Endothelial cell of umbilical vein (primary cell): ENCODE data around the gene HPS3. TPM values are rescaled to one million over a fixed set of nuclear protein-coding genes. Genes with fewer than 3 reads are reported as not detected.

Experiments used
- BruUV-seq: library from RNA; stranded (reverse); fragments of 400-500 nt; replicated peaks from 2 replicates; lab custom pipeline; 2021; lab: Mats Ljungman, UMichigan
- CTCF ChIA-PET: fragments of 300-600, 350-600 bp; sonication (Branson Sonifier 250); formaldehyde crosslinking; loops from one replicate; lab custom pipeline; 2021; ENCODE audit warnings: antibody characterized with exemption, inconsistent platforms; lab: Charles Lee
- POLR2A ChIA-PET: fragments of 300-600, 350-600 bp; sonication (Branson Sonifier 250); formaldehyde crosslinking; loops from one replicate; lab custom pipeline; 2021; ENCODE audit warnings: antibody characterized with exemption, inconsistent platforms; lab: Charles Lee
- DNase-seq: peaks from one replicate; pipeline ENCODE4 v3.0.0-alpha.2; 2011; ENCODE audit warnings: low read depth, low spot score
- FAIRE-seq: peaks from 2 replicates; lab custom pipeline; 2011; peaks lifted over from hg19 to GRCh38; lab: Jason Lieb, UNC
- H2AFZ ChIP-seq: 2 replicates; pipeline ENCODE4 v1.6.0; 2012; ENCODE audit warnings: low read depth, low read length, control low read depth, inconsistent platforms
- H3K27ac ChIP-seq: 2 replicates; pipeline ENCODE4 v1.5.1; 2011; ENCODE audit warnings: low read depth, mild to moderate bottlenecking, control low read depth, low read length, moderate library complexity; ENCODE audit not compliant: insufficient read depth
- H3K27me3 ChIP-seq, 2 experiments: 2 replicates each; pipeline versions ENCODE4 v1.6.0 to v1.6.1; 2011; ENCODE audit warnings: low read length in 2 of 2, mixed read lengths in 1 of 2; ENCODE audit not compliant: control insufficient read depth in 2 of 2, insufficient read depth in 2 of 2
- H3K36me3 ChIP-seq, 2 experiments: 2 replicates in 1 of 2; 3 replicates in 1 of 2; pipeline ENCODE4 v1.5.1; 2011; ENCODE audit warnings: low read length in 2 of 2, mild to moderate bottlenecking in 1 of 2, moderate library complexity in 1 of 2; ENCODE audit not compliant: control insufficient read depth in 2 of 2, insufficient read depth in 2 of 2; ENCODE audit errors: extremely low read depth in 1 of 2
- H3K4me1 ChIP-seq: 3 replicates; pipeline ENCODE4 v1.5.1; 2011; ENCODE audit warnings: mild to moderate bottlenecking, low read length; ENCODE audit not compliant: control insufficient read depth, insufficient read depth; ENCODE audit errors: extremely low read depth
- H3K4me2 ChIP-seq: 2 replicates; pipeline ENCODE4 v1.6.1; 2011; ENCODE audit warnings: low read length, control low read depth, mixed read lengths; ENCODE audit not compliant: insufficient read depth
- H3K4me3 ChIP-seq, 3 experiments: fragments of 200-600 bp in 1 of 3; sonication (generic), shearing (Covaris generic) in 1 of 3; replicated peaks in 1 of 3; 2 replicates each; pipeline ENCODE4 v1.5.1; 2011 to 2016; ENCODE audit warnings: control low read depth in 3 of 3, low read length in 3 of 3, mild to moderate bottlenecking in 2 of 3, inconsistent platforms in 1 of 3, low read depth in 1 of 3, moderate library complexity in 1 of 3; ENCODE audit not compliant: insufficient read depth in 1 of 3
- H3K79me2 ChIP-seq: 2 replicates; pipeline ENCODE4 v1.6.0; 2012; ENCODE audit warnings: low read length, inconsistent platforms; ENCODE audit not compliant: control insufficient read depth, insufficient read depth
- H3K9ac ChIP-seq: replicated peaks from 2 replicates; pipeline ENCODE3; 2011; ENCODE audit warnings: low read length, control low read depth; ENCODE audit not compliant: insufficient read depth; ENCODE audit errors: extremely low read depth
- H3K9me1 ChIP-seq: replicated peaks from 3 replicates; pipeline ENCODE4 v1.6.0; 2011; ENCODE audit warnings: mild to moderate bottlenecking, low read length; ENCODE audit not compliant: control insufficient read depth, insufficient read depth; ENCODE audit errors: extremely low read depth
- H3K9me3 ChIP-seq: replicated peaks from 2 replicates; pipeline ENCODE4 v1.5.1; 2012; ENCODE audit warnings: low read length, inconsistent platforms; ENCODE audit not compliant: control insufficient read depth, insufficient read depth
- H4K20me1 ChIP-seq: replicated peaks from 2 replicates; pipeline ENCODE3; 2011; ENCODE audit warnings: mild to moderate bottlenecking, low read length; ENCODE audit not compliant: control insufficient read depth, insufficient read depth; ENCODE audit errors: extremely low read depth
- CTCF ChIP-seq, 2 donors: IDR thresholded peaks; 1 replicate in 1 of 2; 2 replicates in 1 of 2; pipeline ENCODE4 v1.5.1; 2011; ENCODE audit warnings: low read length in 2 of 2, mild to moderate bottlenecking in 2 of 2, moderate library complexity in 2 of 2, control low read depth in 1 of 2, inconsistent platforms in 1 of 2, low read depth in 1 of 2; ENCODE audit not compliant: insufficient read depth in 1 of 2; ENCODE audit errors: extremely low read depth in 1 of 2
- EZH2 ChIP-seq: IDR thresholded peaks from 2 replicates; pipeline ENCODE4 v1.6.1; 2012; ENCODE audit warnings: borderline replicate concordance, low read depth, mild to moderate bottlenecking, moderate library complexity, low read length, inconsistent platforms; ENCODE audit not compliant: severe bottlenecking
- GATA2 ChIP-seq: IDR thresholded peaks from 2 replicates; pipeline ENCODE4 v1.7.0; 2011; ENCODE audit warnings: low read depth, mild to moderate bottlenecking, moderate library complexity, mixed read lengths, low read length; ENCODE audit not compliant: insufficient read length, insufficient read depth
- JUN ChIP-seq: IDR thresholded peaks from 2 replicates; pipeline ENCODE4 v1.6.1; 2011; ENCODE audit warnings: borderline replicate concordance, low read depth; ENCODE audit not compliant: insufficient read length, insufficient read depth
- MYC ChIP-seq: IDR thresholded peaks from one replicate; pipeline ENCODE4 v1.6.1; 2011; ENCODE audit warnings: mild to moderate bottlenecking, low read depth, low read length
- POLR2A ChIP-seq: IDR thresholded peaks from 2 replicates; pipeline ENCODE4 v1.6.1; 2012; ENCODE audit warnings: low read depth, mild to moderate bottlenecking, control low read depth, low read length
- POLR2AphosphoS5 ChIP-seq: IDR thresholded peaks from 2 replicates; pipeline ENCODE4 v1.6.1; 2012; ENCODE audit warnings: low read depth, mild to moderate bottlenecking, control low read depth, low read length, moderate library complexity; ENCODE audit not compliant: insufficient read depth
- dilution Hi-C: fragments of 300-500 bp; cut with MboI; formaldehyde crosslinking; loops from one replicate; pipeline ENCODE4 v1.15.0; 2019; ENCODE audit warnings: low sequenced_read_pairs; ENCODE audit not compliant: extremely low pct_ligation_motif_present
- intact Hi-C: fragments of 100-400 bp; cut with micrococcal nuclease; formaldehyde crosslinking; loops from one replicate; pipeline ENCODE4 v1.10.0; 2022
- polyA plus RNA-seq, 4 experiments: library from polyadenylated mRNA; depleted of rRNA in 3 of 4; stranded (reverse) in 3 of 4; unstranded in 1 of 4; fragments of >200 nt; gene quantifications; 2 replicates each; pipeline versions ENCODE4 v1.2.1 to v1.2.3, GENCODE V29; 2011 to 2012; ENCODE audit warnings: missing spikeins in 1 of 4
- total RNA-seq: library from RNA; stranded (reverse); gene quantifications from 2 replicates; pipeline ENCODE4 v1.2.3, GENCODE V29; 2021

Gene HPS3
- total and polyA plus RNA-seq, 2 donors (not counting 3 experiments of a cell fraction or from before 2014, with no cell fraction given): 8.8 to 16.1 TPM

DNA sequence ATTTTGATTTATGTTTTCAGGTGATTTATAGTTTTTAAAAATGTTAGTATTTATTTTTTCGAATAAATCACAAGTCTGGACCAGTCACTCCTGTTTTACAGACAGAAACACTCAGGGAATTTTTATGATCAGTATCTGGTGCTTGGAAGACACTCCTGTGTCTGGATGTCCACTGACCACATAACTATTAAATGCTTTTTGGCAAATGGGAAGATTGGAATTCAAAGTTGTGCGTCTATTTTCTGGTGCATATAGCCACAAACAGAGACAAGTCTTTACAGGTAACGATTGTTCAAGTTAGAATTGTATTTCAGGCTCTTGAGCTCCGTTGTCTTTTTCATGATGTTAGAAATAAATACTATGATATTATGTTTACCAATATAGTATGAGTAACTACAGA is 80.0 kb downstream of the HPS3 start:
- Histone ChIP-seq H3K36me3 (no peaks in the 10 kb centered on the region), H3K9ac (no peak overlapping the region), H3K79me2 (no peaks in the 10 kb centered on the region), H3K9me3 (no peaks in the 10 kb centered on the region), H3K4me3 (no peak overlapping the region), H3K9me1 (no peaks in the 10 kb centered on the region), H3K27me3 (no peaks in the 10 kb centered on the region), H4K20me1 (no peaks in the 10 kb centered on the region), H3K4me2 (no peak overlapping the region), H2AFZ (no peak overlapping the region), H3K4me1 (no peaks in the 10 kb centered on the region), H3K27ac (no peak overlapping the region)
- DNase-seq (no peak), FAIRE-seq (no peak)
- intact Hi-C loops: no loop called here
- BruUV-seq: no TSS peak
- no peak for TF ChIP-seq EZH2
- no peak for TF ChIP-seq MYC
- dilution Hi-C loops: no loop called here
- POLR2A ChIA-PET: no interaction called here
- CTCF ChIA-PET: interaction anchor here (1.0 kb wide), 1 partner anchor 31 kb away, joined by 4 read pairs; no protein-coding TSS in a partner anchor

DNA sequence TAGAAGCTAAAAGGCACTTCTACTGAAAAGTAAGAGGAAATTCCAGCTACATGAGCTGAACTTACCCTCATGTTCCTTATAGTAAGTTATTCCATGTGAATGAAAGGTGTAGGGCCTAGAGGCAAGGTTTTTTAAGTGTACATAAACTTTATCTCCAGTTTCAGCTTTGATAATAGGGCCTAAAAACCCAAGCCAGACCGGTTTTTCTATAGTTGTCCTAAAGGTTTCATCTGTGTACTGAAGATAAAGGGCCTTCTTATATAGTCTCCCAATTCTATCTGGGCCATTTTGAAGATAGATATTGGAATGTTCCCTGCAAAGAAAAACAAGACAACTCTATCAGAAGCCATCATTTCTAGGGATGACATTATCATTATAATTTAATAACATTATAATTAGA is 82.9 kb downstream of the HPS3 start:
- BruUV-seq: no TSS peak
- CTCF ChIA-PET: interaction anchor here (1.6 kb wide), 1 partner anchor 8 kb away, joined by 4 read pairs; no protein-coding TSS in a partner anchor

More for the DNA sequence above, 82.9 kb downstream of the HPS3 start:
- no peak overlapping the region for H3K4me2 ChIP-seq
- H3K27me3 ChIP-seq: no peaks in the 10 kb centered on the region
- no peaks in the 10 kb centered on the region for H3K36me3 ChIP-seq
- H2AFZ ChIP-seq: no peak overlapping the region
- dilution Hi-C loops: no loop called here
- H4K20me1 ChIP-seq: no peaks in the 10 kb centered on the region
- H3K9me3 ChIP-seq: no peaks in the 10 kb centered on the region
- H3K4me3 ChIP-seq: no peak overlapping the region
- intact Hi-C loops: no loop called here
- TF ChIP-seq JUN (no peak), EZH2 (no peak), MYC (no peak), GATA2 (no peak), POLR2A (no peak), POLR2AphosphoS5 (no peak), CTCF (IDR thresholded peaks at IDR 0.05; ENCODE audit: extremely low read depth in 1 of 2, insufficient read depth in 1 of 2, low read depth in 1 of 2, low read length in 2 of 2) (no peak)
- POLR2A ChIA-PET: no interaction called here
- no peak overlapping the region for H3K27ac ChIP-seq
- no peaks in the 10 kb centered on the region for H3K79me2 ChIP-seq
- DNase-seq (no peak), FAIRE-seq (no peak)
- no peaks in the 10 kb centered on the region for H3K9me1 ChIP-seq
- no peak overlapping the region for H3K9ac ChIP-seq
- H3K4me1 ChIP-seq: peaks cover 15% of the 10 kb centered on the region
